GM20000 (cell line): Measurements from ENCODE around the gene SLC9A5.

ENCODE experiments used
- DNase-seq: peaks from one replicate; pipeline ENCODE4 v3.0.0; 2012; ENCODE audit warnings: low spot score
- CTCF ChIP-seq: IDR thresholded peaks from 2 replicates; pipeline ENCODE4 v1.5.1; 2012; ENCODE audit warnings: mild to moderate bottlenecking, control low read depth; ENCODE audit errors: extremely low read depth, missing control alignments

SLC9A5 gene

DNA sequence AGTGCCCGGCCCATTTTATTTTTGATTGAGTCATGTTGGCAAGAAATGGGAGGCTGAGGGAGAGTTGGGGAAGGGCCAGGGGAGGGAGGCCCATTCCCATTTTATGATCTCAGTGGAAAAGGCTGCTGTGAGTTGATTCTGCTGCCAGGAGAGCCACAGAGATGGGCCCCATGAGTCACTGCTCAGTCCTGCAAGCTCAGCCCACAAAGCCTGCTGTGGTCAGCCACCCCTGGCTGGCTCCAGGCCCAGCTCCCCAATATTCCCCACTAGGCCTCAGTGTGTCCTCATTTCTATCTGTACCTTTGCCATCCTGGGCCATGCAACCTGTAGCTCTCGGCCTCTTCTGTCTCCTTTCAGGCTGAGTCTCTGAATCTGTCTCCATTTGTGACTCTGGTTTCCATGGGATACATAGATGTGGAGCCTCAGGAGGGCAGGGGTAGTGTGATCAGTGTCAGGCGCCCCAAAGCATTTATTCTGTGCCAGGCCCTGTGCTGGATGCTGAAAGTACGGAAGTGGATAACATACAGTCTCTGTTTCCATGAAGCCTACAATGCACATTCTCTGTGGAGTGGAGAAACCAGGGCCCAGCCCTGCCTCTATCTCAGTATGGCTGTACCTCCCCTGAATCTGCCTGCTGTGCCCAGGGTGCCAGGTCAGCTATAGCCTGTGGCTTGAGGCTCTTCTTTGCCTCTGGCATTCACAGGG is 28.7 kb downstream of the SLC9A5 start:
- no peak for TF ChIP-seq CTCF
- no peak for DNase-seq

DNA sequence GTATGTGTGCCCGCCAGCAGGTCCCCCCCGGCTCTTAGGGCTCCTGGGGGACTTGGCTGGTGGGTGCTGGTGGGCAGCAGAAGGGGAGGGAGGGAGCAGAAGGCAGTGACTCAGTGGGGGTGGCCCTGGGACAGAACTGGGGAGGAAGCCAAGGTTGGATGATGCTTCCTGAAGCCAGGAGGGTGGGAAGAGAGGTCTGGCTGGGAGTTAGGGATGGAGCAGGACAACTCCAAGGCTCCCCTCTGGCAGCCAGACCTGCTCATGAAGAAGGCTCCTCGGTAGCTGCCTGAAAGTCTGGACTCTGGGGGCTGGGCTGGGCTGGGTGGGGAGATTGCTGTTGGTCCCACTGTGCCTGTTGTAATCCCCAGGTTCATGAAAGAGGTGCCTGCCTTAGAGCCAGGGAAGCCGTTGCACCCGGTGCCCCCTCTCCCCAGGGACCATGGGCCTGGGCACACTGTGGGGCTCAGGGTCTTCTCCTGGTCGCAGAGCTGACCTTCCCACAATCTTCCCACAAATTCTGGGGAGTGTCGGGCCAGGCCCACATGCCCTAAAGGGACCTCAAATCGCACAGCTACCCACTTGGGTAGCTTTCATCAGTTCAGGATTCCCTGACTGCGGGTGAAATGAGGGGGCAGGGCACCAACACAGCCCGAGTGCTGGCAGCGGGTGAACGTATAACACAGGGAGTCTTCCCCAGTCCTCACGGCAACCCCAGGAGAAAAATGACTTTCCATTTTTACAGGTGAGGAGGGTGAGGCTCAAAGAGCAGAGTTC is 29.4 kb downstream of the SLC9A5 start:
- TF ChIP-seq CTCF = no peak
- DNase-seq = no peak

- peak; percentile 85 for DNase-seq
- TF ChIP-seq CTCF = no peak
These were observed 30.1 kb downstream of the SLC9A5 start for GRCh38 chr16:67278773-67279295.

DNA sequence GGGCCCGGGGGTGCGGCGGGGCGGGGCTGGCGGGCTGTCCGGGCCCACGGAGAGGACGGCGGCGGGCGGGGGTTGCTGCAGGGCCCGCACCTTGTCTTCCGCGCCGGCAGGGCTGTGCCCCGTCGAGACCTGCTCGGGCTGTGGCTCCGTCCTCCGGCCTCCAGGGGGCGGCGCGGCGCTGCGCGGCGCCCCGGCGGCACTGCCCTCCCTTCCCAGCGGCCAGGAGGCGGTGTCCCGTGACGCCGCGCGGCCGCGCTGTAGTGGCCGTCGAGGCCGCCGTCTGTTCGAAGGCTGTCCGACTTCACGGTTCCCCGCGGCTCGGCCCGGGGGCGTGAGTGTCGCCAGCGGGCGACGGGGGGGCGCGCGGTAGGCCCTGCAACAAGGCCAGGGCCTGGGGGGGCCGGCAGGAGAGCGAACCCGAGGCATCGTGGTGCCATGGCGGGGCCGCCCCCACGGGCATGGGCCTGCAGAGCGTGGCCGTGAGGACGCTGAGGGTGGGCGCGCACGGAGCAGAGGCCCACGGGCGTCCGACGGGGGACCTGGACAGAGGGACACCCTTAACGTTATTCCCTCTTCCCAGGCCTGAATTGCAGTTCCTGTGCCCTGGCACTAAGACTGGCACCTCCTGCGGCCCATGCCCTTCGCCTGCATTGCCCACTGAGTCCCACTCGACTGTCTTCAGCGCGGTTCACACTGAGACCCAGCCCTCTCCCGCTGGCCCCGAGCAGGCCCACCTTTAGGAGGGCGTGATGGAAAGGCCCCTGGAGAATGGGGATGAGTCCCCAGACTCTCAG is 30.7 kb downstream of the SLC9A5 start, which contains the start of gene PLEKHG4:
Gene PLEKHG4, plus strand, starts transcription at position 237 of the 794 bp plus-strand sequence. Its CDS starts 513 bp downstream, at position 750.
- peak; percentile 86 for TF ChIP-seq CTCF
- DNase-seq = peak; percentile 99

DNA sequence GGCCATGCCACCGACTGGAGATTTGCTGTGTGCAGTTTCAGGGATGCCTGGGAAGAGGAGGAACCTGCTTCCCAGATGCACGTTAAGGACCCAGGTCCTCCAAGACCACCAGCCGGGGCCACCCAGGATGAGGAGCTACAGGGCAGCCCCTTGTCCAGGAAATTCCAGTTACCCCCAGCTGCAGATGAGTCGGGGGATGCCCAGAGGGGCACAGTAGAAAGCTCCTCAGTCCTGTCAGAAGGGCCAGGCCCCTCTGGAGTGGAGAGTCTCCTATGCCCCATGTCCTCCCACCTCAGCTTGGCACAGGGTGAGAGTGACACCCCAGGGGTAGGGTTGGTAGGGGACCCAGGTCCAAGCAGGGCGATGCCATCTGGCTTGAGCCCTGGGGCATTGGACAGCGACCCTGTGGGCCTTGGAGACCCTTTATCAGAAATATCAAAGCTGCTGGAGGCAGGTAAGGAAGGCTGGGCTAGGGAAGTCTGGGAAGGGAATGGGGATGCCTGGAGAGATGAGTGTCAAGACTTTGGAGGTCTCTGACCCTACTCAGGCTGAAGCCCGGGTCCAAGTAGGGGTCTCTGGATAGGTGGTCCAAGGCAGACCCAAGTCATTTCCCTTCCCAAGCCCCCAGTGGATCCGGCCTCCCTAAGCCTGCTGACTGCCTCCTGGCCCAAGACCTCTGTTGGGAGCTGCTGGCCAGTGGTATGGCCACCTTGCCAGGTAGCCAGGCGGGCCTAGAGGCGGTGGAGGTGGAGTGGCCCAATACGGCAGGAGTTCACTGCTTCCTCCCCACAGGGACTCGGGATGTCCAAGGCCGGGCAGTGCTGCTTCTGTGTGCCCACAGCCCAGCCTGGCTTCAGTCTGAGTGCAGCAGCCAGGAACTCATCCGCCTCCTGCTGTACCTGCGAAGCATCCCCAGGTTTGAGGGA is 31.6 kb downstream of the SLC9A5 start:
- DNase-seq = no peak
- TF ChIP-seq CTCF = no peak

GRCh38 chr16:67281536-67282446 is 33.0 kb downstream of the SLC9A5 start:
- no peak for TF ChIP-seq CTCF
- no peak for DNase-seq
